AG09319 (cell line): ENCODE results near the gene CRIM1.

Source experiments
- DNase-seq: peaks from one replicate; pipeline ENCODE4 v3.0.0-alpha.2; 2010; ENCODE audit warnings: low read depth; ENCODE audit errors: extremely low read depth
- TF ChIP-seq, protein P1 (sequence below): IDR thresholded peaks from 2 replicates; pipeline ENCODE4 v1.5.1; 2011; ENCODE audit warnings: low read depth, mild to moderate bottlenecking, inconsistent platforms, low read length, moderate library complexity

CRIM1 gene

DNA sequence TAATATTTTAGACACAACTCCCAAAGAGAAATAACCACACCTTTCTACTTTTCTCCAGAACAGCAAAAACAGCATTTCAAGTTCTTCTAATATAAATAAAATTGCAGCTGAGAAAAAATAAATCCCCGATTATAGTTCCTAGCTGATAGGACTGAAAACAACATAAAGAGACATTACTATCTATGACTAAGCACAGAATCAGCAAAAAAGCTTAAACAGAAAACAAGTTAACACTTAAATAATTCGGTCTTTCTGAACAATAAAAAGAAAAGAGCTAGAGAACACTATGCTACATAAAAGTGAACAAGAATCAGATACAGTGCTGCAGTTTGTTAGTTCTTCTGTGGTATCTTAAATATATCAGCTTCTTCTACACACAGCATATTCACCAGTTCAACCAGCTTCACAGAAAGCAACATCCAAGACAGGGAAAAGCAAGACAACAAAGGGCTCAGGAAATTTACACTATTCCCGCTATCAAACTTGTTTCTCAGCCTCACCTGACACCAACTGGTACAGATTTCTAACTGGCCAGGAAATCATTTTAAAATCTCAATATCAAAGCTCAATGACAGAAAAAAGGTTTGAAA is 213.8 kb downstream of the CRIM1 start:
- TF ChIP-seq, protein P1, sequence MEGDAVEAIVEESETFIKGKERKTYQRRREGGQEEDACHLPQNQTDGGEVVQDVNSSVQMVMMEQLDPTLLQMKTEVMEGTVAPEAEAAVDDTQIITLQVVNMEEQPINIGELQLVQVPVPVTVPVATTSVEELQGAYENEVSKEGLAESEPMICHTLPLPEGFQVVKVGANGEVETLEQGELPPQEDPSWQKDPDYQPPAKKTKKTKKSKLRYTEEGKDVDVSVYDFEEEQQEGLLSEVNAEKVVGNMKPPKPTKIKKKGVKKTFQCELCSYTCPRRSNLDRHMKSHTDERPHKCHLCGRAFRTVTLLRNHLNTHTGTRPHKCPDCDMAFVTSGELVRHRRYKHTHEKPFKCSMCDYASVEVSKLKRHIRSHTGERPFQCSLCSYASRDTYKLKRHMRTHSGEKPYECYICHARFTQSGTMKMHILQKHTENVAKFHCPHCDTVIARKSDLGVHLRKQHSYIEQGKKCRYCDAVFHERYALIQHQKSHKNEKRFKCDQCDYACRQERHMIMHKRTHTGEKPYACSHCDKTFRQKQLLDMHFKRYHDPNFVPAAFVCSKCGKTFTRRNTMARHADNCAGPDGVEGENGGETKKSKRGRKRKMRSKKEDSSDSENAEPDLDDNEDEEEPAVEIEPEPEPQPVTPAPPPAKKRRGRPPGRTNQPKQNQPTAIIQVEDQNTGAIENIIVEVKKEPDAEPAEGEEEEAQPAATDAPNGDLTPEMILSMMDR, result no peak
- no peak for DNase-seq

DNA sequence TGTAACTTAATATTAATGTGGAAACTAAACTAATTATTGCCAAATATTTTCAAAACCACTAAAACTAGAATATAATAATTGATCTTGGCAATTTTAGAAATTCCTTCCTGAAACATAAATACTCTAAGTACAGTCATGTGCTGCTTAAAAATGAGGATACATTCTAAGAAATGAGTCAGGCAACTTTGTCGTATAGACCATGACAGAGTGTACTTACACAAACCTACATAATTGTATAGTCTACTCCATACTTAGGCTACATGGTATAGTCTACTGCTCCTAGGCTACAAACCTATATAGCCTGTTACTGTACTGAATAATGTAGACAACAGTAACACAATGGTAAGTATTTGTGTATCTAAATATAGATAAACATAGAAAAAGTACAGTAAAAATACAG is 214.8 kb downstream of the CRIM1 start:
- TF ChIP-seq, protein P1, result no peak
- DNase-seq, result no peak

DNA sequence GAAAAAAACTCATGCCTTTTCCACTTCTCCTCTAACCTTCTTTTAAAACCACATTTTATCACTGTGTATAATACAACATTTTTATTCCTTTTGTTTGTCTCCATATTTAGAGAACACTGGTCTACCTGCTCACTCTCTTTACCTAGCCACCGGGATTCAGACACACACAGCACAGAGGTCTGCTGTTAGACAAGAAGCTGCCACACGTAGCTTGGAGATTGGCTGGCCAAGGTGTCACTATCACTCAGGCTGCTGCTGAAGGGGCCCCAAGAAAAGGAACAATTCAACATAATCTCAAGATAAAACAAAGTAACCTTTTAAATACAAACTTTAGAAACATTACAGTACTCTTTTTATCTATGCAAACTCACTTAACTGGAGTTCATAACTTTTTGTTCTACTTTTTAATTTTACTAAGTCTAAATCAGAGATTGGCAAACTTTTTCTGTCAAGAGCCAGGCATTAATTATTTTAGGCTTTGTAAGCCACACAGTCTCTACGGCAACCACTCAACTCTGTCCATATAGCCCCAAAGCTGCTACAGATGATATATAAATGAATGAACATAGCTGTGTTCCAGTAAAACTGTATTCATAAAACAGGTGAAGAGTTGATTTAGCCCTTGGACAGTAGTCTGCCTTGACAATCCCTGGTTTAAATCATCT is 216.6 kb downstream of the CRIM1 start:
- no peak for DNase-seq
- TF ChIP-seq, protein P1, result no peak

DNA sequence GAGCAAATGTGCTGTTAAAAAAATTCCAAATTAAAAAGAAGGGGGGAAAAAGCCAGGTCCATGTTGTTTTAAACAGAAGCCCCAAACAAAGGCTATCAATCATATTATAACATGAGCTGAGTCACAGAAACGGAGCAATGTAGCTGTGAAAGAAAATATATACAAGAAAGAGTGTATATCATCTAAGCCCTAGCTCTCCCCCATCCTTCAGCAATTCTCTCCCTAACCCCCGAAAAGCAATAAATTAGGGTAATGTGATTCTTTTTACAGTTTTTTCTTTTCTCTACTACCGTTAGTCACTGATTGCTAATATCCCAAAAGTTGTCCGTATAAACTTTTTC is 217.1 kb downstream of the CRIM1 start:
- TF ChIP-seq, protein P1, result no peak
- DNase-seq, result no peak

DNA sequence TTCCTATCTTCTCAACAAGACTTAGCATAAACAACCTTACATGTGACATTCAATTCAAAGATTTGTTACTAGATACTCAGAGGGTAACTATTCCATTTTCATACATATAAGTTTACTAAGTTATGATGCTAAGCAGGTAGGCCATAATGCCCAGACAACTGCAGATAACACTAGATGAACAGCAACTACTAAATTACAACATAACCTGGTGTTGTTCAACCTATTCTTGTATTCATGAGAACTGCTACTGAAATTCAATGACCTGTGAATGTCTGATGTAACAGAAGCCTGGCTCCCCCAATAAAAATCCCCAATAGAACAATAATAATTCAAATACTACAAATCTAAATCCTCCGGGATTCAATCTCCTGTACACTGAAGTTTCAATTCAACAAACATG is 217.6 kb downstream of the CRIM1 start:
- no peak for DNase-seq
- TF ChIP-seq, protein P1, result no peak

DNA sequence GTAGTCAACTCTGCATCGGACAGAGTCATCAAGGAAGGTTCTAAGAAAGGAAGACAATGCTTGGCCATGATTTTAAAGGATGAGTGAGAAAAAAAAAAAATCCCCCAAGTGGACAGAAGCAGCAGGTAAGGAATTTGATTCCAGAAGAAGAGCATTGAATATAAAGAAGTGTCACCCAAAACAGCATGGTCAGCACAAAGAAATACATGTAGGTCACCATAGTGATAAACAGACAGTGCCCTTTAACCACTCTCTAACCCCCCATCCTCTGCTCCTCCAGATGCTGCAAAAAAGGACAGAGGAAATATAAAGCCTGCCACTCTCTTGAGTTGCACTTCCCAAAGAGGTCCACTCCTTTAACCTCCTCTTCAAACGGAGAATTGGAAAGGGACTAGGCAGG is 219.0 kb downstream of the CRIM1 start:
- DNase-seq, result no peak
- TF ChIP-seq, protein P1, result no peak

DNA sequence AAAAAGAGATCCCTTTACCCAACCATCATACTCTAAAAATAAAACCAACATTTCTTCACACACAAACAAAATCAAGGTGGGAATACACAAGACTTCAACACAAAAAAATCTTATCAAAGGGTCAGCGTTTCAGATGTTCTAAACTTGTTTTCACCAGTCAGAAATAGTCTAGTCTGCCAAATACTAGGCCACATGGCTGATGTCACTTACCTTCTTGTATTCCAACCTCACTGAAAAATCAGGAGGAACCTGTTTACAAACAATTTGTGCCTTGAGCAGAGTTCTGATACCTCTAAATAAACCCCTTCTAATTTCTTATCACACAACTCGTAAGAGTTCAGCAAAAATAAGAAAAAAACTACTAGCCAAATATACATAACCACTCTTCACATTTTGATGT is 222.3 kb downstream of the CRIM1 start:
- TF ChIP-seq, protein P1, result no peak
- no peak for DNase-seq
